Testis (tissue), 3 donors: ENCODE data around the gene MAML2. TPM values are rescaled to one million over a fixed set of nuclear protein-coding genes. Genes with fewer than 3 reads are reported as not detected.

Experiments
- DNase-seq: peaks from one replicate; pipeline ENCODE4 v3.0.0-alpha.2; 2019
- H3K27ac ChIP-seq, 2 donors: fragments of 200-600 bp; sonication (generic); one replicate each; pipeline ENCODE4 v1.5.1; 2019
- H3K27me3 ChIP-seq: fragments of 200-600 bp; sonication (generic); one replicate; pipeline ENCODE4 v1.5.1; 2019
- H3K36me3 ChIP-seq: fragments of 200-600 bp; sonication (generic); one replicate; pipeline ENCODE4 v1.5.1; 2017; ENCODE audit warnings: low read depth; ENCODE audit errors: missing control alignments
- H3K4me1 ChIP-seq: fragments of 200-600 bp; sonication (generic); one replicate; pipeline ENCODE4 v1.5.1; 2019
- H3K4me3 ChIP-seq, 2 donors: fragments of 200-600 bp; sonication (generic); one replicate each; pipeline ENCODE4 v1.5.1; 2017 to 2019
- H3K9me3 ChIP-seq: fragments of 200-600 bp; sonication (generic); one replicate; pipeline ENCODE4 v1.5.1; 2017
- CTCF ChIP-seq, 3 experiments: fragments of 450-650 bp in 2 of 3; fragments of 200-600 bp in 1 of 3; sonication (generic) in 1 of 3; IDR thresholded peaks; one replicate each; pipeline ENCODE4 v1.5.1; 2016 to 2019; ENCODE audit warnings: antibody characterized with exemption in 3 of 3, mild to moderate bottlenecking in 2 of 3, moderate library complexity in 1 of 3
- POLR2A ChIP-seq: fragments of 450-650 bp; IDR thresholded peaks from one replicate; pipeline ENCODE4 v1.6.1; 2017; ENCODE audit warnings: antibody characterized with exemption, mild to moderate bottlenecking, moderate library complexity
- WGBS, 2 donors: methylation state at CpG; one replicate each; pipeline ENCODE4 v1.1.5; 2018; 5-methylcytosine and 5-hydroxymethylcytosine counted together
- intact Hi-C: fragments of 100-400 bp; cut with DNase I; formaldehyde crosslinking; loops from one replicate; pipeline ENCODE4 v1.15.1; 2023; ENCODE audit warnings: low total_unique reads
- polyA plus RNA-seq: library from polyadenylated mRNA; stranded (reverse); fragments of 350-450 nt; fragmentation: Illumina TruSeq; extraction: RNeasy Lipid Tissue Mini Kit (QIAGEN cat#74804); gene quantifications from one replicate; pipeline ENCODE4 v1.2.3, GENCODE V29; 2014; ENCODE audit warnings: low read depth, low replicate concordance; ENCODE audit not compliant: insufficient read depth
- total RNA-seq, 2 donors: library from RNA; depleted of rRNA; stranded (reverse); fragments of >200 nt; gene quantifications; one replicate each; pipeline ENCODE4 v1.2.3, GENCODE V29; 2016

The MAML2 gene
- total and polyA plus RNA-seq, 3 donors from 2014 or later: 5.1 to 23.6 (median 17.6) TPM

GRCh38 chr11:96367342-96367741 is 24.3 kb upstream of the MAML2 start:
- no peaks in the 10 kb centered on the region for H3K36me3 ChIP-seq
- intact Hi-C loops: no loop called here
- TF ChIP-seq POLR2A: no peak
- TF ChIP-seq CTCF (IDR thresholded peaks at IDR 0.05): no peak
- H3K4me1 ChIP-seq: no peaks in the 10 kb centered on the region
- H3K27me3 ChIP-seq: no peaks in the 10 kb centered on the region
- DNase-seq: no peak
- WGBS, 2 donors: 82 to 84% methylated on average over 2 of the region's 2 CpGs
- H3K27ac ChIP-seq: no peak overlapping the region
- H3K9me3 ChIP-seq: no peaks in the 10 kb centered on the region
- H3K4me3 ChIP-seq: no peak overlapping the region

GRCh38 chr11:96366024-96366423 is 23.0 kb upstream of the MAML2 start:
- no peak overlapping the region for H3K27ac ChIP-seq
- H3K27me3 ChIP-seq: no peaks in the 10 kb centered on the region
- H3K36me3 ChIP-seq: no peaks in the 10 kb centered on the region
- no peak overlapping the region for H3K4me3 ChIP-seq
- WGBS, 2 donors: 78 to 94% methylated on average over 1 of the region's 1 CpG
- intact Hi-C loops: no loop called here
- no peaks in the 10 kb centered on the region for H3K9me3 ChIP-seq
- no peak for DNase-seq
- H3K4me1 ChIP-seq: no peaks in the 10 kb centered on the region
- TF ChIP-seq POLR2A: no peak

- H3K27ac ChIP-seq: no peak overlapping the region
- no peak for DNase-seq
- H3K27me3 ChIP-seq: no peaks in the 10 kb centered on the region
- intact Hi-C loops: no loop called here
- no peak overlapping the region for H3K4me3 ChIP-seq
- WGBS, 2 donors: 78 to 83% methylated on average over 1 of the region's 1 CpG
- H3K4me1 ChIP-seq: no peaks in the 10 kb centered on the region
- no peaks in the 10 kb centered on the region for H3K36me3 ChIP-seq
- no peaks in the 10 kb centered on the region for H3K9me3 ChIP-seq
- TF ChIP-seq CTCF (IDR thresholded peaks at IDR 0.05): no peak
- no peak for TF ChIP-seq POLR2A
Observed at GRCh38 chr11:96365493-96365892, 22.5 kb upstream of the MAML2 start.

- WGBS, 2 donors: 79 to 88% methylated on average over 2 of the region's 2 CpGs
- TF ChIP-seq CTCF (IDR thresholded peaks at IDR 0.05) (no peak), POLR2A (no peak)
- no peak for DNase-seq
- intact Hi-C loops: no loop called here
- Histone ChIP-seq H3K36me3 (no peaks in the 10 kb centered on the region), H3K4me3 (no peak overlapping the region), H3K27ac (no peak overlapping the region), H3K9me3 (no peaks in the 10 kb centered on the region), H3K4me1 (no peaks in the 10 kb centered on the region), H3K27me3 (no peaks in the 10 kb centered on the region)
Observed at GRCh38 chr11:96361778-96362177, 18.8 kb upstream of the MAML2 start.

- intact Hi-C loops: no loop called here
Observed at GRCh38 chr11:96358321-96358720, 15.3 kb upstream of the MAML2 start.

More at GRCh38 chr11:96358321-96358720, 15.3 kb upstream of the MAML2 start:
- Histone ChIP-seq H3K4me1 (no peaks in the 10 kb centered on the region), H3K27ac (no peak overlapping the region), H3K4me3 (no peak overlapping the region), H3K36me3 (no peaks in the 10 kb centered on the region), H3K9me3 (no peaks in the 10 kb centered on the region), H3K27me3 (no peaks in the 10 kb centered on the region)
- no peak for DNase-seq
- TF ChIP-seq POLR2A: no peak
- no peak for TF ChIP-seq CTCF (IDR thresholded peaks at IDR 0.05)
- WGBS, 2 donors: 88 to 92% methylated on average over 3 of the region's 3 CpGs
